ENCODE measurements around the gene WDR48. TPM values are rescaled to one million over a fixed set of nuclear protein-coding genes. Genes with fewer than 3 reads are reported as not detected.

The WDR48 gene
- total RNA-seq, 1 donor from 2014 or later: 58.9 TPM

GRCh38 chr3:39115870-39116269 is 64.1 kb downstream of the WDR48 start:
- DNase-seq (ENCODE audit: low spot score in 2 of 2, unreplicated experiment in 2 of 2): no peak
- H3K9me3 Mint-ChIP-seq: no peaks in the 10 kb centered on the region
- TF ChIP-seq CTCF (IDR thresholded peaks at IDR 0.05; ENCODE audit: unreplicated experiment): no peak
- H3K36me3 Mint-ChIP-seq: peaks cover 2% of the 10 kb centered on the region
- H3K27me3 Mint-ChIP-seq (ENCODE audit: low read depth): no peaks in the 10 kb centered on the region
- H3K4me1 Mint-ChIP-seq: no peaks in the 10 kb centered on the region
- no peak overlapping the region for H3K4me3 Mint-ChIP-seq
- H3K27ac Mint-ChIP-seq: no peak overlapping the region

DNA sequence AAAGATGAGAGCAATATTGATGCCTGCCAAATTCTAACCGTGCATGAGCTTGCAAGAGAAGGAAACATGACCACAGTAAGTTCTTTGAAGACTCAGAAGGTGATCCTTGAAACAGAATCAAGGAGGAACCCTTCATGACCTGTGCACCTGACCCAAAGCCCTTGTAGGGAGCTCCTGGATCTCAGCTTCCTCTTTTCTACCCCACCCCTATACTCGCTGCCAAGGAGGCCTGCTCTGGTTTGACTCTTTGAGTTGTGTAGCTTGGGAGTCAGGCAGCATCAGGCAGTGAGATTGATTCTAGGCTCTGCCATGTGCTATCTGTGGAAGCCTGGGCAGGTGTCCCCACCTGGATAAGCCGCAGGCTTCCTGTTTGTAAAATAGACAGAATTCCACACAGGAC is 66.3 kb downstream of the WDR48 start:
- Mint-ChIP-seq H3K27ac (no peak overlapping the region), H3K4me3 (no peak overlapping the region), H3K27me3 (ENCODE audit: low read depth) (no peaks in the 10 kb centered on the region), H3K9me3 (no peaks in the 10 kb centered on the region), H3K36me3 (peaks cover 3% of the 10 kb centered on the region), H3K4me1 (no peaks in the 10 kb centered on the region)
- DNase-seq (ENCODE audit: low spot score in 2 of 2, unreplicated experiment in 2 of 2): no peak
- no peak for TF ChIP-seq CTCF (IDR thresholded peaks at IDR 0.05; ENCODE audit: unreplicated experiment)

GRCh38 chr3:39118931-39119660 is 67.3 kb downstream of the WDR48 start:
- Mint-ChIP-seq H3K4me3 (no peak overlapping the region), H3K27me3 (ENCODE audit: low read depth) (no peaks in the 10 kb centered on the region), H3K27ac (no peak overlapping the region), H3K4me1 (peaks cover 1% of the 10 kb centered on the region), H3K36me3 (peaks cover 3% of the 10 kb centered on the region), H3K9me3 (no peaks in the 10 kb centered on the region)
- no peak for TF ChIP-seq CTCF (IDR thresholded peaks at IDR 0.05; ENCODE audit: unreplicated experiment)
- DNase-seq (ENCODE audit: low spot score in 2 of 2, unreplicated experiment in 2 of 2): no peak

GRCh38 chr3:39121621-39122020 is 69.8 kb downstream of the WDR48 start:
- Mint-ChIP-seq H3K27me3 (ENCODE audit: low read depth) (no peaks in the 10 kb centered on the region), H3K27ac (no peak overlapping the region), H3K36me3 (peaks cover 3% of the 10 kb centered on the region), H3K4me3 (no peak overlapping the region), H3K9me3 (no peaks in the 10 kb centered on the region), H3K4me1 (peaks cover 23% of the 10 kb centered on the region)
- TF ChIP-seq CTCF (IDR thresholded peaks at IDR 0.05; ENCODE audit: unreplicated experiment): no peak
- DNase-seq (ENCODE audit: low spot score in 2 of 2, unreplicated experiment in 2 of 2): no peak

DNA sequence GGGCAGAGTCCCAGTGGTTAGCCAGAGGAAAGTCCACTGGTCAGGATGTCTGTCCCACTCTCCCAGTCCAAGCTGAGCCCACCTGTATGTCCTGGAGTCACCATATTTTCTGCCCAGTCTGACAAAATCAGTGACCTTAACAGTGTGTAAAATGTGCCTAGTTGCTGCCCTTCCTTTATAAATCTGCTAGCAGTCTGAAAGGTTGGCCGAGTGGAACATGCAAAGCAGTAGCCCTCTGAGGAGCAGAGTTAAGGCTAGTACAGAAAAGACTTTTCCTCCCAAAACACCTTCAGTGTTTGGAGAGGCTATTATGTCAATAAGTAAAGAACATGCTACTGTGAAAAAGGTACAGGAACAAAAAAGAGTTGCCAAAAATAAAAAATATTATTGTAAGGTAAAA is 71.0 kb downstream of the WDR48 start:
- H3K27ac Mint-ChIP-seq: no peak overlapping the region
- peaks cover 3% of the 10 kb centered on the region for H3K36me3 Mint-ChIP-seq
- no peak for TF ChIP-seq CTCF (IDR thresholded peaks at IDR 0.05; ENCODE audit: unreplicated experiment)
- DNase-seq (ENCODE audit: low spot score in 2 of 2, unreplicated experiment in 2 of 2): no peak
- no peak overlapping the region for H3K4me3 Mint-ChIP-seq
- H3K9me3 Mint-ChIP-seq: no peaks in the 10 kb centered on the region
- H3K4me1 Mint-ChIP-seq: peaks cover 33% of the 10 kb centered on the region
- no peaks in the 10 kb centered on the region for H3K27me3 Mint-ChIP-seq (ENCODE audit: low read depth)
